Astrocyte (in vitro differentiated cells and primary cell): ENCODE data around the gene KRT72.

Experiments used
- EZH2 ChIP-seq: IDR thresholded peaks from 2 replicates; pipeline ENCODE4 v1.6.1; 2012; ENCODE audit warnings: mild to moderate bottlenecking, low read length, inconsistent platforms; ENCODE audit not compliant: insufficient read depth
- TF ChIP-seq, protein P1 (sequence below): IDR thresholded peaks from 2 replicates; pipeline ENCODE4 v1.5.1; 2011; ENCODE audit warnings: low read depth, mild to moderate bottlenecking, inconsistent platforms, low read length, moderate library complexity; ENCODE audit not compliant: insufficient read depth

DNA sequence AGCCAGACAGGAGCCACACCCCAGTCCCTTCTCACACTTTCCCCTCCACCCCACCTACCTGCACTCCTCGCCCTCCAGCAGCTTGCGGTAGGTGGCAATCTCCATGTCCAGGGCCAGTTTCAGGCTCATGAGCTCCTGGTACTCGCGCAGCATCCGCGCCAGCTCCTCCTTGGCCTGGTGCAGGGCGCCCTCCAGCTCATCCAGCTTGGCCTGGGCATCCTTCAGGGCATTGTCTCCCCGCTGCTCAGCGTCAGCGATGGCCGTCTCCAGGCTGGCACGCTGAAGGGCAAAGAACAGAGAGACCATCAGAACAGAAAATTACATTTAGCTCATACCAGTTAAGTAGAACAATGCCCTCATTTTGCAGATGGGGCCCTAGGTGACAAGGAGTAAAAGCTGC, 33.2 kb downstream of the KRT72 start:
- no peak for TF ChIP-seq EZH2
- TF ChIP-seq, protein P1, sequence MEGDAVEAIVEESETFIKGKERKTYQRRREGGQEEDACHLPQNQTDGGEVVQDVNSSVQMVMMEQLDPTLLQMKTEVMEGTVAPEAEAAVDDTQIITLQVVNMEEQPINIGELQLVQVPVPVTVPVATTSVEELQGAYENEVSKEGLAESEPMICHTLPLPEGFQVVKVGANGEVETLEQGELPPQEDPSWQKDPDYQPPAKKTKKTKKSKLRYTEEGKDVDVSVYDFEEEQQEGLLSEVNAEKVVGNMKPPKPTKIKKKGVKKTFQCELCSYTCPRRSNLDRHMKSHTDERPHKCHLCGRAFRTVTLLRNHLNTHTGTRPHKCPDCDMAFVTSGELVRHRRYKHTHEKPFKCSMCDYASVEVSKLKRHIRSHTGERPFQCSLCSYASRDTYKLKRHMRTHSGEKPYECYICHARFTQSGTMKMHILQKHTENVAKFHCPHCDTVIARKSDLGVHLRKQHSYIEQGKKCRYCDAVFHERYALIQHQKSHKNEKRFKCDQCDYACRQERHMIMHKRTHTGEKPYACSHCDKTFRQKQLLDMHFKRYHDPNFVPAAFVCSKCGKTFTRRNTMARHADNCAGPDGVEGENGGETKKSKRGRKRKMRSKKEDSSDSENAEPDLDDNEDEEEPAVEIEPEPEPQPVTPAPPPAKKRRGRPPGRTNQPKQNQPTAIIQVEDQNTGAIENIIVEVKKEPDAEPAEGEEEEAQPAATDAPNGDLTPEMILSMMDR, result no peak
